ENCODE results near the gene PAX8.

DNA sequence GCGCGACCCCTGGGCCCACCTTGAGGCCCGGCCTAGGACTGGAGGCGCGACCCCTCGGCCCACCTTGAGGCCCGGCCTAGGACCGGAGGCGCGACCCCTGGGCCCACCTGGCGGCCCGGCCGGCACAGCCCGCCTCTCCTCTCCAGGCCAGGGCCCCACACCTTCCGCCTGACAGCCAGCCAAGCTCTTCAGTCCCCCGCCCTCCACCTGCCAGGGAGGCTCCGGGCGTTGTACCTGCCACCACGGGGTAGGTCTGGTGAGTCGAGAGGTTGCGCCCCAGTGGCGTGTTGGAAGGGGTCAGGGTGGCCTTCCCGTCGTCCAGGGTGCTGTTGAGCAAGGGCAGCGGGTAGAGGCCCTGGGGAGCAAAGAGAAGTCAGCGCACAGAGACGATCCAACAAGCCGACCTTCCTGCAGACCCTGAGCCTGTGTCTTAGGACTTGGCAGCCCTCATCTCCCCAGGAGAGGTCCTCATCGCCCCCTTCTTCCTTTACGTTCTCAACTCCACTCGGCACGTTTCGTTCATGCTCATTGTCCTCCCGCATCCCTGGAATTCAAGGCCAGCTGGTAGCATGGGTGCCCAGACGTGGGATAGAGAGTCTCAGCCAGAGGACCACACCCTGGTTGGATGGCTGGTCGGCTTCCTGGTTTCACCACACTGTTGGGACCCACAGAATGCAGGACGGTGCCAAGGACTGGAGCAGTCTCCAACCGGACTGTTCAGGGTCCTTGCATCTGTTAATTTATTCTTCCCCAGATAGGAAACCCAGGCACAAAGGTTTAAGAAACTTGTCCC, 42.2 kb downstream of the PAX8 start:
- TF ChIP-seq, protein P1, sequence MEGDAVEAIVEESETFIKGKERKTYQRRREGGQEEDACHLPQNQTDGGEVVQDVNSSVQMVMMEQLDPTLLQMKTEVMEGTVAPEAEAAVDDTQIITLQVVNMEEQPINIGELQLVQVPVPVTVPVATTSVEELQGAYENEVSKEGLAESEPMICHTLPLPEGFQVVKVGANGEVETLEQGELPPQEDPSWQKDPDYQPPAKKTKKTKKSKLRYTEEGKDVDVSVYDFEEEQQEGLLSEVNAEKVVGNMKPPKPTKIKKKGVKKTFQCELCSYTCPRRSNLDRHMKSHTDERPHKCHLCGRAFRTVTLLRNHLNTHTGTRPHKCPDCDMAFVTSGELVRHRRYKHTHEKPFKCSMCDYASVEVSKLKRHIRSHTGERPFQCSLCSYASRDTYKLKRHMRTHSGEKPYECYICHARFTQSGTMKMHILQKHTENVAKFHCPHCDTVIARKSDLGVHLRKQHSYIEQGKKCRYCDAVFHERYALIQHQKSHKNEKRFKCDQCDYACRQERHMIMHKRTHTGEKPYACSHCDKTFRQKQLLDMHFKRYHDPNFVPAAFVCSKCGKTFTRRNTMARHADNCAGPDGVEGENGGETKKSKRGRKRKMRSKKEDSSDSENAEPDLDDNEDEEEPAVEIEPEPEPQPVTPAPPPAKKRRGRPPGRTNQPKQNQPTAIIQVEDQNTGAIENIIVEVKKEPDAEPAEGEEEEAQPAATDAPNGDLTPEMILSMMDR (IDR thresholded peaks at IDR 0.05), result no peak
- TF ChIP-seq POLR2AphosphoS5 (IDR thresholded peaks at IDR 0.05; ENCODE audit: low read depth, low read length) (no peak), SIN3A (IDR thresholded peaks at IDR 0.05; ENCODE audit: borderline replicate concordance, insufficient read depth, low read depth, low read length) (no peak), TCF7L2 (IDR thresholded peaks at IDR 0.05; ENCODE audit: low read depth, low read length) (no peak)
- TF ChIP-seq, protein P2, sequence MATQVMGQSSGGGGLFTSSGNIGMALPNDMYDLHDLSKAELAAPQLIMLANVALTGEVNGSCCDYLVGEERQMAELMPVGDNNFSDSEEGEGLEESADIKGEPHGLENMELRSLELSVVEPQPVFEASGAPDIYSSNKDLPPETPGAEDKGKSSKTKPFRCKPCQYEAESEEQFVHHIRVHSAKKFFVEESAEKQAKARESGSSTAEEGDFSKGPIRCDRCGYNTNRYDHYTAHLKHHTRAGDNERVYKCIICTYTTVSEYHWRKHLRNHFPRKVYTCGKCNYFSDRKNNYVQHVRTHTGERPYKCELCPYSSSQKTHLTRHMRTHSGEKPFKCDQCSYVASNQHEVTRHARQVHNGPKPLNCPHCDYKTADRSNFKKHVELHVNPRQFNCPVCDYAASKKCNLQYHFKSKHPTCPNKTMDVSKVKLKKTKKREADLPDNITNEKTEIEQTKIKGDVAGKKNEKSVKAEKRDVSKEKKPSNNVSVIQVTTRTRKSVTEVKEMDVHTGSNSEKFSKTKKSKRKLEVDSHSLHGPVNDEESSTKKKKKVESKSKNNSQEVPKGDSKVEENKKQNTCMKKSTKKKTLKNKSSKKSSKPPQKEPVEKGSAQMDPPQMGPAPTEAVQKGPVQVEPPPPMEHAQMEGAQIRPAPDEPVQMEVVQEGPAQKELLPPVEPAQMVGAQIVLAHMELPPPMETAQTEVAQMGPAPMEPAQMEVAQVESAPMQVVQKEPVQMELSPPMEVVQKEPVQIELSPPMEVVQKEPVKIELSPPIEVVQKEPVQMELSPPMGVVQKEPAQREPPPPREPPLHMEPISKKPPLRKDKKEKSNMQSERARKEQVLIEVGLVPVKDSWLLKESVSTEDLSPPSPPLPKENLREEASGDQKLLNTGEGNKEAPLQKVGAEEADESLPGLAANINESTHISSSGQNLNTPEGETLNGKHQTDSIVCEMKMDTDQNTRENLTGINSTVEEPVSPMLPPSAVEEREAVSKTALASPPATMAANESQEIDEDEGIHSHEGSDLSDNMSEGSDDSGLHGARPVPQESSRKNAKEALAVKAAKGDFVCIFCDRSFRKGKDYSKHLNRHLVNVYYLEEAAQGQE (IDR thresholded peaks at IDR 0.05; ENCODE audit: insufficient read depth in 1 of 2, low read depth in 2 of 2, low read length in 1 of 2), result no peak

Measured in Panc1 (cell line).